GM21576 (cell line): Measurements from ENCODE around the gene PTPRD.
"Not testable (repeated sequence)": the region's sequence is repeated elsewhere in the genome, so short reads cannot be mapped to it uniquely, and the experiment has no call there.

Source experiments
- ATAC-seq: cut with Tn5 transposase; IDR thresholded peaks from one replicate; pipeline ENCODE4 v1.9.1; 2021; ENCODE audit warnings: mild to moderate bottlenecking, moderate library complexity; ENCODE audit not compliant: unreplicated experiment

The PTPRD gene

DNA sequence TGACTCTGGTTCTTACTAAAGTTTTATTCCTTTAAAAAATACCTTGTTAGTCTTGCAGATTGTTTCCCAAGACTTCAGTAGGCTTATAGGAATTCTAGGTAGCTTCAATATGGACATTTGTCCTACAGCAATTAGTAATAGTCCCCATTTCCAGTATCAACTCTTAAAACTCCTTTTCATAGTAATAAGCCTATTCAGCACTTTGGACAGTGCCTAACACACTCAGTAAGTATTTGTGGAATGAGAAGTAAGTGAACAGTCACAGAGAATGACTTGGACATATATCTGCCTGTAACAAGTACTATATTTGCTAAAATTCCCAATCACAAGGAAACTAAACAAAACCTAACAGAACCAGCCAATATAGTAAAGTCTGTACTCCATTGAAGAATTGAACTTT, 1521.4 kb downstream of the PTPRD start:
- ATAC-seq: no peak

GRCh38 chr9:9079473-9079872, 1533.3 kb downstream of the PTPRD start:
- no peak for ATAC-seq

DNA sequence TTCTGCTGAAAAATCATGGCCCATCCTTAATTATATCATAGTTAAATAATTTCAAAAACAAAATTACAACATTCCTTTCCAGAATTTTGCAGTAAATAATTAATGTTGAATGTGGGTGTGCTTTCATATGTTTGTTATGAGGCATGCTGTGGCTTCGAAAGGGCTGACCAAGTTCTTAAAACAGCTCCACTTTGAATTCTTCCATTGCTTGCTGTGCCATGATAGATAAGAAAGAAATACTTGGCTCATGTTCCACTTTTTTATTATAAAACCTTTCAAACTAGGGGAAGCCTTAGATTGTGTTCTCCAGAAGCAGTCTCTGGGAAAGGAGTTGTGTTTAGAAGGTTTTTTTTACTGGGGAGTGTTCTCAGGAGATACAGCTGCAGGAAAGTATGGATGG, 1534.5 kb downstream of the PTPRD start:
- ATAC-seq: no peak

- no peak for ATAC-seq
Observed at GRCh38 chr9:9061627-9062026, 1551.2 kb downstream of the PTPRD start.

- ATAC-seq: no peak
Observed at GRCh38 chr9:9054354-9054992, 1558.3 kb downstream of the PTPRD start.

- ATAC-seq: no peak
Observed at GRCh38 chr9:9045572-9045971, 1567.2 kb downstream of the PTPRD start.

DNA sequence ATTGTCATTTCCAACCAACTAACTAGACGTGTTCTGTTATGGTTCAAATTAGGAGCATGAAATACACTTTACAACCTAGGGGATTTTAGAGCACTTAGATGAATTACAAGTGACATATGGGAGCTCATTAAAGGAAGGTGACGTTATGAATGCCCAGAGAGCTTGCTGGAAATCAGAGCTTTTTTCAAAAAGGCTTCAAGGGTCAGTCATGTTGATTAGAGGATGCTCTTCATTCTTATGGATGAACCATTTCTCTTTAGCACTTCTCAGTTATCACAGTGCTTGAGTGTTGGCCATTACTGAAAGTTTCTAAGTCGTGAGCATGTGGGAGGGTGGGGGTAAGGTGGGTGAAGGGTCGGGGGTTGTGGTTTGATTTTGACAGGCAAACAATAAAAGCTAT, 1567.7 kb downstream of the PTPRD start:
- no peak for ATAC-seq

DNA sequence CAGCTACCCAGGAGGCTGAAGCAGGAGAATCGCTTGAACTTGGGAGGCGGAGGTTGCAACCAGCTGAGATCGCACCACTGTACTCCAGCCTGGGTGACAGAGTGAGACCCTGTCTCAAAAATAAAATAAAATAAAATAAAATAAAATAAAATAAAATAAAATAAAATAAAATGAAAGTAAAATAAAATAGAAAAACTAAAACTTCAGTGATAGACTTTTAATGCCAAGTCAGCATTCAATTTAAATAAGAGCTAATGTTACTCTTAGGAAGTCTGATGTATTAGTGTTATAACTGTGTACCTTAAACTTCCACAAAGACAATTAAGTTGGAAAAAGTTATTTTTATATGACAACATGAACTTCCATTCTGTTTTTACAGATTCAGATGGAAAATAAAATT, 1569.0 kb downstream of the PTPRD start:
- not testable (repeated sequence) for ATAC-seq

DNA sequence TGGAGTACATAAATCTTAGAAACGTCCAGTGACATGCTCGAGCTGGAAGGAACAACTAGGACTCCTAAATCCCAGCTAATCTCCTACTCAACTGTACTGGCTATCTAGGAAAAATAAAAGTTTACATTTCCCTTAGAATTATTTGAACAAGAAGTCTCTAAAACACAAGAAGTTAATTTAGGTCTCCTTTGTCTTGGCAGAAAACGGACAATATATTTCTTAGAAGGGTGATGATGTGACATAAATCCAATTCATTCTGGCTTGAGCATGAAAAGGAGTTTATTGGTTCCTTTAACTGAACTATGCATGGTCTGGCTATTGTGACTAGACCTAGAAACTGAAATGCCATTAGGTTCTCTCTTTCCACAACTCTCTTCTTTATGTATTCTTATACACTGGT, 1571.0 kb downstream of the PTPRD start:
- no peak for ATAC-seq

- no peak for ATAC-seq
Observed at GRCh38 chr9:9033022-9033421, 1579.8 kb downstream of the PTPRD start.

- ATAC-seq: no peak
Observed at GRCh38 chr9:9016597-9016996, 1596.2 kb downstream of the PTPRD start.

DNA sequence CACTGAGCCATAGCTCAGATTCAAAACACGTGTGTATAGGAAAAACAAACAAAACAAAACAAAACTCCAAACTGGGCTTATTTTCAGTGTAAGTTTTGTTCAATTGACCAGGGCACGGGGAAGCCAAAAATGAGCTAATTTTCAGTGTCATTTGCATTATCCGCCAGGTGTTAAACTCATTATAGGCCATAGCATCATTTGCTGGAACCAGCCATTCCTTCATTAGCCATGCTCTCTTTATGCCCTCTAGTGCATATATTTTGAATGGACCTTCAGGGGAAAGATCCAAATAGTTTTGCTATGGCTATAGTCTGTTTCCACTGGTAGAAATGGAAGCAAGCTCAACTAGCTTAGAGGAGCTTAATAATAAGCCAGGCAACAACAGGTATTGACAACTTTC, 1608.0 kb downstream of the PTPRD start:
- ATAC-seq: no peak

- ATAC-seq: no peak
Observed at GRCh38 chr9:9002826-9003583, 1609.8 kb downstream of the PTPRD start.

DNA sequence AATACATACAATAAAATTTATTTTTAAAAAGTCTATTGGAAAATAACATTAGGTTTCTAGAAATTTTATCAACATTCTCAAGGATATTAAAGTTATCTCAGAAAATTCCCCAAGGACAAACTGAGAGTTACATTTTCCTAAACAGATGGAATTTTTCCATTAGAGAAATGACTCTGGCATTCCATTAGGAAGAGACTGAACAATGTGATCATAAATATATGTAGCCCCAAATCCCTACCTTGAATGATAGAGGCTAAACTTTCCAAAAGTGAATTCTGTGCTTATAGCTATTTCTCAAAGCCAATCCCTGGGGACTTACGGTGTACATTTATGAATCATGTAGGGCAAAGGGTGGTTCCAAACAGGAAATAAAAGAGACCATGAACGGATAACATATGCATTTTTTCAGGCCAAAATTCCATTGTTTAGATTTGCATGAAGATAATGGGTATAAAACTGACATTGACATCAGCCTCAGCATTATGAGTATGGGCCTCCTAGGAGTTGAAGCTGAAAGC, 1632.2 kb downstream of the PTPRD start:
- ATAC-seq: no peak

DNA sequence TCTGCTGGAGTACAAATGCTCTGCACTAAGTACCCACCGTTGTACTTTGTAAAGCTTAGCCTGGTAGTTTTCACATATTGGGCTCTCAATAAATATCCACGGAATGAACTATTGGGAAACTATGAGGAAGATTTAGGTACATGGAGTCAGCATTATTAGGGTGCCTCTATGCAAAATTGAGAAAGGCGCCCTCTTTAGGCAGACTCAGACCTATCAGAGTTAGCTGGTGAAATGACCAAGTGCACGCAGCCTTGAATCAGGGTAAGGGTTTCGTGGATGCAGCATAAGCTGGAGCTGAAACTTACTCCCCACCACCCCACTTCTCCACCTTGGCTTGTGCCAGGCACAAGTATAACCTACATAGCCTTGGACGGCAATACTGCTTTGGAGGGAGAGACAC, 1634.5 kb downstream of the PTPRD start:
- ATAC-seq: no peak

DNA sequence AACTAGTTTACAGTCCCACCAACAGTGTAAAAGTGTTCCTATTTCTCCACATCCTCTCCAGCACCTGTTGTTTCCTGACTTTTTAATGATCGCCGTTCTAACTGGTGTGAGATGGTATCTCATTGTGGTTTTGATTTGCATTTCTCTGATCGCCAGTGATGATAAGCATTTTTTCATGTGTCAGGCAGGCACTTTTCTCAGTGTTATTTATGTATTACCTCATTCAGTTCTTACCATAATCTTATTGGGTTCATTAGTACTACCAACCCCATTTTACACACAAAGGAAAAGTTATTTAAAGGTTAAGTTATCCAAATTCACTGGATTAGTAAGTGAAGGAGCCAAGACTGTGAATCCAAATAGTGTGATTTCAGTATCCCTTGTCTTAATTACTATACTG, 1644.5 kb downstream of the PTPRD start:
- not testable (repeated sequence) for ATAC-seq

DNA sequence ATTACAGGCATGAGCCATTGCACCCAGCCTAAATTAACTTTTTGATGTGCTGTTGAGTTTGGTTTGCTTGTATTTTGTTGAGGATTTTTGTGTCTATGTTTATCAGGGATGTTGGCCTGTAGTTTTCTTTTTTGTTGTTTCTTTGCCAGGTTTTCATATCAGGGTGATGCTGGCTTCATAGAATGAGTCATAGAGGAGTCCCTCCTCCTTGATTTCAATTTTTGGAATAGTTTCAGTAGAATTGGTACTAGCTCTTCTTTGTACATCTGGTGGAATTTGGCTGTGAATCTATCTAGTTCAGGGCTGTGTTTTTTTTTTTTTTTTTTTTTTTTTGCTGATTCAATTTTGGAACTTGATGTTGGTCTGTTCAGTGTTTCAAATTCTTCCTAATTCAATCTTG, 1648.9 kb downstream of the PTPRD start:
- ATAC-seq: no peak

- ATAC-seq: no peak
Observed at GRCh38 chr9:8962084-8962483, 1650.7 kb downstream of the PTPRD start.

DNA sequence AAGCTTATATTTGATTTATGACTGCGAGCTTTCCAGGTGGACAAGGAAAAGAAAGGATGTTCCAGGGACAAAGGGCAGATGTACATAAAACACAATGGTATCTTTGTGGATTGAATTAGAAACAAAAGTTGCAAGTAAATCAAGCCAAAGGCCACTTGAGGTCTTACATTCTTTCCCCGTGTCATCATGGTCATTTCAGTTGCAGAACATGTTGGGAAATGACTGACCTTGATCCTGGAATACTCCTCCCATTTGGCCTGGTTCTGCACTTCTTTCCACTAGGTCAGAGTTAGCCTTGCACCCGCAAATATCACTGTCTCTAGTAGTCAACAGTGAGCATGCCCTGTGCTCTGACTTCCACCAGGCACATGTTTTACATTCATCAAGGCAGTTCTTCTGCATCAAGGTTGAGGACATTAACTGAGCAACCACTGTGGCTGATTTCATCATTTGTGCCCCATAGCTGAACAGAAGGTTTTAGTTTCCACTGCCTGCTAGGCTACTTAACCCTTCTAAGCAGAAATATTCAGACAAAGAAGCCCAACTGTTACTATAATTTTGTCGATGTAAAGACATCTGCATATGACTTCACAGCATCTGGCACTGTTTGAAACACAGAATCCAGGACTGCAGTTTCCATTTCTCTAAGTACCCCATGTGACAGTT, 1651.5 kb downstream of the PTPRD start:
- ATAC-seq: no peak

DNA sequence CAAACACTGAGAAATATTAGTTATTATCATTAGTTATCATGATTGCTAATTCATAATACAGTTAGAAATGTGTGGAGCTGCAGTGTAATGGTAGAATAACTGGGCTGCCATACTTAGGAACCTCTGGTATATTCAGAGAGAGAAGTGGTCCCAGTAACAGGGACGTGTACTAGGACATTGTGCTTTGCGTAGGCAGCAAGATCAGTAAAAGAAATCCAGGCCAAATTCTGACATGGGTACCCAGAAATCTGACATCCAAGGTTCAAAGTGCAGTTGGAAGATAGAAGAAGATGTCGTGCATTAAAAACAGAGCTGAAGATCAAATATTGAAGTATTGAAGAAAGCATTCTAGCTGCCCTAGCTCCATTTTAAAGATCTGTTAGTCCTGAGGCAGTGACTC, 1652.5 kb downstream of the PTPRD start:
- no peak for ATAC-seq

DNA sequence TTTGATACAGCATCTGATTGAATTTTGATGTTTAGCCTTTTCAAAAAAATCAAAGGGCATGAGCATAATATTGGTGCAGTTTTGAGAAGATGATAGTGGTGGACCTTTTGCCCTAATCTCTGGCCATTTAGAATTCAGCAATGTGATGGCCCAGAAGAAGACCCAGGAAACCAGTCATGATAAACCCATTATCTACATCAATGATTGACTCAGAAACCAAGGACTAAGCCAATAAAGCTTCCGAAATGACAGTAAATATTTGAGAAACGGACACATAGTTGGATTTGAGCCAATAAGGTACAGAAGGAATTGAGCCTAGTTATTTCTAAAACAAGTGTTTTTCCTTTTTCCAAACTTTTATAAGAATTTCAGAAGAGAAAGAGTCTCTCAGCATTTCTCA, 1654.4 kb downstream of the PTPRD start:
- no peak for ATAC-seq

GRCh38 chr9:8955315-8955714, 1657.5 kb downstream of the PTPRD start:
- no peak for ATAC-seq
